Measurements from ENCODE around the gene LRIG3. TPM values are rescaled to one million over a fixed set of nuclear protein-coding genes. Genes with fewer than 3 reads are reported as not detected.

The LRIG3 gene
- total RNA-seq, 2 donors from 2014 or later: 25.2 to 31.7 TPM

GRCh38 chr12:58916921-58917511, 3.3 kb downstream of the LRIG3 start:
- no peaks in the 10 kb centered on the region for H3K27me3 ChIP-seq (replicated peaks; ENCODE audit: insufficient read depth)
- peaks cover 3% of the 10 kb centered on the region for H3K4me1 ChIP-seq (replicated peaks)
- 35% methylated on average over 6 of the region's 6 CpGs for WGBS
- no peak for DNase-seq (ENCODE audit: low spot score)
- TF ChIP-seq POLR2A (IDR thresholded peaks at IDR 0.05): no peak
- TF ChIP-seq POLR2AphosphoS5 (IDR thresholded peaks at IDR 0.05): no peak
- peak overlapping the region in 1 of 2 donors; percentile 60 for H3K4me3 ChIP-seq
- intact Hi-C loops (cut with DNase I): loop anchor here (10.0 kb wide), 3 partner anchors 168 to 382 kb away; no protein-coding TSS in a partner anchor
- H3K9me3 ChIP-seq: no peaks in the 10 kb centered on the region
- H3K27ac ChIP-seq: peak overlapping the region; percentile 86 to 89
- H3K36me3 ChIP-seq: no peaks in the 10 kb centered on the region

- Histone ChIP-seq H3K9me3 (no peaks in the 10 kb centered on the region), H3K27me3 (replicated peaks; ENCODE audit: insufficient read depth) (no peaks in the 10 kb centered on the region), H3K4me1 (replicated peaks) (peaks cover 3% of the 10 kb centered on the region), H3K4me3 (no peak overlapping the region), H3K36me3 (no peaks in the 10 kb centered on the region), H3K27ac (peak overlapping the region; percentile 33 to 89)
- 10% methylated on average over 2 of the region's 2 CpGs for WGBS
- DNase-seq (ENCODE audit: low spot score): no peak
- intact Hi-C loops (cut with DNase I): loop anchor here (10.0 kb wide), 3 partner anchors 169 to 381 kb away; no protein-coding TSS in a partner anchor
- TF ChIP-seq CTCF (IDR thresholded peaks at IDR 0.05) (no peak), POLR2A (IDR thresholded peaks at IDR 0.05) (no peak), POLR2AphosphoS5 (IDR thresholded peaks at IDR 0.05) (no peak)
These were observed 4.1 kb downstream of the LRIG3 start for GRCh38 chr12:58916161-58916621.

- DNase-seq (ENCODE audit: low spot score): peak; percentile 52
- no peaks in the 10 kb centered on the region for H3K36me3 ChIP-seq
- peak; percentile 64 for TF ChIP-seq POLR2AphosphoS5 (IDR thresholded peaks at IDR 0.05)
- no peak for TF ChIP-seq CTCF (IDR thresholded peaks at IDR 0.05)
- TF ChIP-seq POLR2A (IDR thresholded peaks at IDR 0.05): no peak
- intact Hi-C loops (cut with DNase I): loop anchor here (10.0 kb wide), 3 partner anchors 169 to 381 kb away; no protein-coding TSS in a partner anchor
- H3K9me3 ChIP-seq: no peaks in the 10 kb centered on the region
- H3K27ac ChIP-seq: peak overlapping the region; percentile 33 to 89
- 15% methylated on average over 4 of the region's 4 CpGs for WGBS
- H3K4me1 ChIP-seq (replicated peaks): peaks cover 1% of the 10 kb centered on the region
- H3K27me3 ChIP-seq (replicated peaks; ENCODE audit: insufficient read depth): no peaks in the 10 kb centered on the region
- H3K4me3 ChIP-seq: no peak overlapping the region
These were observed 4.7 kb downstream of the LRIG3 start for GRCh38 chr12:58915634-58916033.

- H3K36me3 ChIP-seq: no peaks in the 10 kb centered on the region
- WGBS: 21% methylated on average over 2 of the region's 2 CpGs
- no peak for DNase-seq (ENCODE audit: low spot score)
- no peaks in the 10 kb centered on the region for H3K27me3 ChIP-seq (replicated peaks; ENCODE audit: insufficient read depth)
- no peaks in the 10 kb centered on the region for H3K4me1 ChIP-seq (replicated peaks)
- peak overlapping the region in 1 of 2 donors; percentile 33 for H3K27ac ChIP-seq
- H3K4me3 ChIP-seq: no peak overlapping the region
- no peak for TF ChIP-seq CTCF (IDR thresholded peaks at IDR 0.05)
- TF ChIP-seq POLR2AphosphoS5 (IDR thresholded peaks at IDR 0.05): no peak
- no peak for TF ChIP-seq POLR2A (IDR thresholded peaks at IDR 0.05)
- intact Hi-C loops (cut with DNase I): loop anchor here (10.0 kb wide), 3 partner anchors 170 to 380 kb away; no protein-coding TSS in a partner anchor
- no peaks in the 10 kb centered on the region for H3K9me3 ChIP-seq
These were observed 5.3 kb downstream of the LRIG3 start for GRCh38 chr12:58915037-58915436.

- no peaks in the 10 kb centered on the region for H3K36me3 ChIP-seq
- 49% methylated on average over 2 of the region's 2 CpGs for WGBS
- H3K27me3 ChIP-seq (replicated peaks; ENCODE audit: insufficient read depth): no peaks in the 10 kb centered on the region
- H3K27ac ChIP-seq: no peak overlapping the region
- intact Hi-C loops (cut with DNase I): loop anchor here (10.0 kb wide), 3 partner anchors 170 to 380 kb away; no protein-coding TSS in a partner anchor
- H3K4me1 ChIP-seq (replicated peaks): no peaks in the 10 kb centered on the region
- no peak for DNase-seq (ENCODE audit: low spot score)
- H3K9me3 ChIP-seq: no peaks in the 10 kb centered on the region
- H3K4me3 ChIP-seq: no peak overlapping the region
- TF ChIP-seq CTCF (IDR thresholded peaks at IDR 0.05) (no peak), POLR2AphosphoS5 (IDR thresholded peaks at IDR 0.05) (no peak), POLR2A (IDR thresholded peaks at IDR 0.05) (no peak)
These were observed 5.8 kb downstream of the LRIG3 start for GRCh38 chr12:58914457-58914856.

Data from prostate gland (tissue), 2 donors.